Activated CD4-positive, alpha-beta T cell treated with anti-CD3 and anti-CD28 coated beads for 36 hours (primary cell): ENCODE measurements around the gene SNRNP200. TPM values are rescaled to one million over a fixed set of nuclear protein-coding genes. Genes with fewer than 3 reads are reported as not detected.

ENCODE experiments used
- ATAC-seq: fragments of 200-7000 bp; cut with Tn5 transposase; one replicate; pipeline ENCODE4 v1.10.0; 2021; ENCODE audit warnings: mild to moderate bottlenecking, moderate library complexity
- CTCF ChIA-PET: fragments of 350-600 bp; sonication (Branson Sonifier 250); formaldehyde crosslinking; loops from one replicate; lab custom pipeline; 2021; ENCODE audit warnings: antibody characterized with exemption; lab: Charles Lee
- POLR2A ChIA-PET: fragments of 350-600 bp; sonication (Branson Sonifier 250); formaldehyde crosslinking; loops from one replicate; lab custom pipeline; 2021; ENCODE audit warnings: antibody characterized with exemption, inconsistent platforms; lab: Charles Lee
- DNase-seq: peaks from one replicate; pipeline ENCODE4 v3.0.0-alpha.2; 2020
- H3K27ac Mint-ChIP-seq: one replicate; pipeline ENCODE4 v1.8.0; 2021; ENCODE audit warnings: mixed read lengths
- H3K27me3 Mint-ChIP-seq: one replicate; pipeline ENCODE4 v1.8.0; 2021; ENCODE audit warnings: mixed read lengths
- H3K36me3 Mint-ChIP-seq: one replicate; pipeline ENCODE4 v1.8.0; 2021; ENCODE audit warnings: low read depth, mixed read lengths
- H3K4me1 Mint-ChIP-seq: one replicate; pipeline ENCODE4 v1.8.0; 2021; ENCODE audit warnings: mixed read lengths
- H3K4me3 Mint-ChIP-seq: one replicate; pipeline ENCODE4 v1.8.0; 2021; ENCODE audit warnings: mild to moderate bottlenecking, moderate library complexity, mixed read lengths
- H3K9me3 Mint-ChIP-seq: one replicate; pipeline ENCODE4 v1.8.0; 2021; ENCODE audit warnings: low read depth, mixed read lengths
- intact Hi-C, 2 experiments: fragments of 100-400 bp; cut with DNase I in 1 of 2; cut with micrococcal nuclease in 1 of 2; formaldehyde crosslinking; loops; one replicate each; pipeline versions ENCODE4 v1.14.2 to v1.15.1; 2022 to 2024; cut with DNase I, micrococcal nuclease
- total RNA-seq, 2 experiments: library from RNA; stranded (reverse); gene quantifications; one replicate each; pipeline ENCODE4 v1.2.3, GENCODE V29; 2021

The SNRNP200 gene
- total RNA-seq: 100 to 1,000 TPM; 176 to 198 TPM

DNA sequence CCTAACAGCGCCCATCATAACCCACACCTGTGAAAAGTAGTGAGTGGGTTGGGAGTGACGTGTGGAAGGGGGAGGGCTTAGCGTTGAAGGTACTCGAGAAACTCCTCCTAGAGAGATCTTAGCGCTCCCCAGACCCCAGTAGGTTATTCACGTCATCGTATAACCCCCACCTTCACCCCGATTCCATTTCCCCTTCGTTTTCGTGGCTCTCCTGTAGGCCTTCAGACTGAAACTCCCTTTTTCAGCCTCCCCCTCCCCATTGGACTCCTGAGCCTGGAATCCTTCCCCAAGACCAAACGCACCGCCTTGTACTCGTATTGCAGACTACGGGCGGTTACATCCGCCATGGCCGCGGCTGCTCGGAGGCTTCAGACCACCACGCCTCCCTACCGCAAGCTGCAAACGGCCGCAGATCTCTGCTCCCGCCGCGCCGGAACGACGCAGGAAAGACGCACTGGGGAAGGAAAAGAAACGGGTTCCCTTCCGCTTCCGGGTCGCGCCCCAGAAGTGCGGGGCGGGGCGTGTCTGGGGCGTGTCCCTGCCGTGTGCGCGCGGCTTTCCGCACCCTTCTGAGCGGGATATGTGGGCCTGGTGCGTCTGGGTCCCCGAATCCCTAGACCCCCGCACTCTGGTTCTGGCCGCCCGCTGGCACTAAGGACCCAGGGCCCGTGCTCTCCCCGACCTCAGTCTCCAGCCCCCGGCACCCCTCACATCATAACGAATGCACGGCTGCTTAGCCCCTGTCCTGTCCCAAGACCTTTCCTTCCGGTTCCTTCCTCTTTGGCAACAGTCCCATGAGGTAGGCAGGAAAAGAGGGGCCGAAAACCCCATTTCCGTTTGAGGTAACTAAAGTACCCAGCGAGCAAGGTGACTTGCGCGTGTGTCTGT is at the start of gene SNRNP200:
Gene SNRNP200, minus strand, starts transcription at position 456 of the 888 bp plus-strand sequence. Its CDS starts 109 bp downstream, at position 347.
- CTCF ChIA-PET: interaction anchor here (0.6 to 1.7 kb wide), 8 partner anchors 15 to 252 kb away, joined by 3 to 7 read pairs (median 3); partner anchors contain the start of gene ITPRIPL1

DNA sequence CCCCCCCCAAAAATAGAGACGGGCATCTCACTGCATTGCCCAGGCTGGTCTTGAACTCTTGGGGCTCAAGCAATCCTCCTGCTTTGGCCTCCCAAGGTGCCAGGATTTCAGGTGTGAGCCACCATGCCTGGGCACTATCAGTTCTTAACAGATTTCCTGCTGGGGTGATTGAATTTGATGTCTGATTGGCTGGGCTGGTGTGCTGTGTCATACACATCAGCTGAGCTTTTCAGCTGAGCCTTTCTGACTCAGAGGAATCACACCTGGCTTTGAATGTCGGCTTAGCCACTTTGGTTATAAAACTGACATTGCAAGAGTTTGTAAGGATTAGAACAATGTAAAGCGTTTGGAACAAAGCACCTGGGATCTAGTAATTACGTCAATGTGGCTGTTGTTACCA is 49.1 kb upstream of the SNRNP200 start:
- peaks cover 5% of the 10 kb centered on the region for H3K4me1 Mint-ChIP-seq
- peaks cover 64% of the 10 kb centered on the region for H3K36me3 Mint-ChIP-seq
- no peaks in the 10 kb centered on the region for H3K9me3 Mint-ChIP-seq
- no peak for ATAC-seq
- POLR2A ChIA-PET: no interaction called here
- CTCF ChIA-PET: interaction anchor here (1.5 kb wide), 1 partner anchor 9 kb away, joined by 3 read pairs; no protein-coding TSS in a partner anchor
- no peaks in the 10 kb centered on the region for H3K27me3 Mint-ChIP-seq
- H3K27ac Mint-ChIP-seq: no peak overlapping the region
- intact Hi-C loops: no loop called here
- no peak overlapping the region for H3K4me3 Mint-ChIP-seq
- peak; percentile 17 for DNase-seq

More for the DNA sequence above, at the start of gene SNRNP200:
- Mint-ChIP-seq H3K4me3 (peak within 1 kb of the TSS; percentile 100), H3K27ac (peak within 1 kb of the TSS; percentile 99), H3K9me3 (no peaks in the 10 kb centered on the region), H3K27me3 (no peaks in the 10 kb centered on the region), H3K36me3 (peaks cover 41% of the 10 kb centered on the region), H3K4me1 (peaks cover 46% of the 10 kb centered on the region)
- POLR2A ChIA-PET: interaction anchor here (1.6 kb wide), 1 partner anchor 16 kb away, joined by 7 read pairs; no protein-coding TSS in a partner anchor
- intact Hi-C loops: loop anchor here (1.0 to 5.0 kb wide), 12 partner anchors 16 to 511 kb away; partner anchors contain the start of genes CIAO1 (in 2 of the 2), CNNM3 (in 1 of the 2), DUSP2 (in 1 of the 2) and KANSL3 (in 1 of the 2)
- peak; percentile 97 for ATAC-seq
- peak; percentile 96 for DNase-seq

DNA sequence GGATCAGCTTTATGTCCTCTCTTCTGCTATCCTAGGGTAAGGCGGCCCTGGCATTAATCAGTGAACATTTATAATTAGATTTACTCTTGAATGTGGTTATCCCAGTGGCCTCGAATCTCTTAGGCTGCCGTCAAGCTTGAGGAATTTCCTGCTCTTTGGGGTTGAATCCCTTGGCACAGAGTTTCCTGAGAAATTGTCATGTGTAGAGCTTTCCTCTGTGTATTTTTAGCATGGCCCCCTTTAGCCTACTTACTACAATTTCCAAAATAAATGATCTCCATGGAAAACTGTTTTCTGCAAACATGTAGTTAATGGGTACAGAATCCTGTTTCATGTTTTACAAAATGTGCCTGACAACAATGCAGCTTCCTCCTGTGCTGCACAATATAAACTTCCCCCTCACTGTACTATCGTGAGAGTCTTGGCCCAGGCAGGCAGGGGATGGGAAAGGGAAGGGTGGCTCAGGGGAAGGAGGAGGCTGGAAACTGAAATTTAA is 48.3 kb upstream of the SNRNP200 start:
- Mint-ChIP-seq H3K9me3 (no peaks in the 10 kb centered on the region), H3K4me3 (no peak overlapping the region), H3K27ac (no peak overlapping the region), H3K4me1 (no peaks in the 10 kb centered on the region), H3K27me3 (no peaks in the 10 kb centered on the region), H3K36me3 (peaks cover 67% of the 10 kb centered on the region)
- ChIA-PET POLR2A (no interaction called here), CTCF (interaction anchor here (1.1 to 1.5 kb wide), 2 partner anchors 8 to 12 kb away, joined by 3 read pairs; no protein-coding TSS in a partner anchor)
- ATAC-seq: no peak
- no peak for DNase-seq
- intact Hi-C loops: no loop called here

DNA sequence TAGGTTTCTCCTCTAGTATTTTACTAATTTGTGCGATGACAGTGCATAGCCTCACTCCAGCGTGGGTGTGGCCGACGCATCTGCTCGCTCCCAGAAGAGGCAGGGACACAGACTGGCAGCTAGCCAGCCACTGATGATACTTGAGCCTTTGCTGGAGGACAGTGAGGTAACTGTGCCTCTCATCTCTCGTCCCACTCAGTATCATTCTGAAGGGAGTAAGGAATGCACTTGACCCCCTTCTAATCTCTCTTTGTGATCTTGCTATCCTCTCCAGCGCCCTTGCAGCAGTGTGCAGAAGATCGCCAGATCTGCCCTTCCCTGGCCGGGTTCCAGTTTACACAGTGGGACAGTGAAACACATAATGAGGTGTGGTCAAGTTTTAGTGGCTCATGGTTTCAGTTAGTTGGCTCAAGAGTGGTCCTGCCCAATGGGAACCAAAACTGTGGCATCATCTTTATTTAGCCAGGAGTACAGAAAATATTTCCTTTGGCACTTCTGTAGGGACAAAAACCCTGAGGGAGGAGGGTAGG is 47.8 kb upstream of the SNRNP200 start:
- ChIA-PET CTCF (interaction anchor here (1.1 to 1.5 kb wide), 2 partner anchors 8 to 12 kb away, joined by 3 read pairs; no protein-coding TSS in a partner anchor), POLR2A (interaction anchor here (0.5 kb wide), 1 partner anchor 17 kb away, joined by 3 read pairs; no protein-coding TSS in a partner anchor)
- Mint-ChIP-seq H3K4me1 (no peaks in the 10 kb centered on the region), H3K9me3 (no peaks in the 10 kb centered on the region), H3K4me3 (no peak overlapping the region), H3K27me3 (no peaks in the 10 kb centered on the region), H3K27ac (no peak overlapping the region), H3K36me3 (peaks cover 67% of the 10 kb centered on the region)
- intact Hi-C loops: no loop called here
- no peak for DNase-seq
- no peak for ATAC-seq

DNA sequence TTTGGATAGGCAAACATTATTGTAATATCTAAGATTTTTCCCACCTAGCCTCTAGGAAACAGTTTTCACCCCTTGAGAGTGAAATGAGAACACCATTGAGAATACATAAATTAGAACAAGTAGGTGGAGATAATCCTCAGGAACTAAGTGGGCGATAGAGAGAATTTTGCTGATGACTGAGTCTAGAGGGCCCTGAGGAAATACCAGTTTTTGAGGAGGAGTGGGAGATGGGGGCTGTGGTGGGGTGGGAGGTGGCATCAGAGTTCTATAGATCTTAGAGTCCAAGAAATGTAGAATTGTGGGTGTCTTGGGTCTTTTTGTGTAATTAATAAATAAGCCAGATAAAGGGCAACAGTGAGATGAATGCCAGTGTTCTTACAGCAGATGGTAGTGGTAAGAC is 42.0 kb upstream of the SNRNP200 start:
- ChIA-PET POLR2A (no interaction called here), CTCF (no interaction called here)
- no peak for DNase-seq
- Mint-ChIP-seq H3K27ac (no peak overlapping the region), H3K27me3 (no peaks in the 10 kb centered on the region), H3K4me3 (no peak overlapping the region), H3K9me3 (no peaks in the 10 kb centered on the region), H3K4me1 (peaks cover 19% of the 10 kb centered on the region), H3K36me3 (peaks cover 78% of the 10 kb centered on the region)
- no peak for ATAC-seq
- intact Hi-C loops: no loop called here

DNA sequence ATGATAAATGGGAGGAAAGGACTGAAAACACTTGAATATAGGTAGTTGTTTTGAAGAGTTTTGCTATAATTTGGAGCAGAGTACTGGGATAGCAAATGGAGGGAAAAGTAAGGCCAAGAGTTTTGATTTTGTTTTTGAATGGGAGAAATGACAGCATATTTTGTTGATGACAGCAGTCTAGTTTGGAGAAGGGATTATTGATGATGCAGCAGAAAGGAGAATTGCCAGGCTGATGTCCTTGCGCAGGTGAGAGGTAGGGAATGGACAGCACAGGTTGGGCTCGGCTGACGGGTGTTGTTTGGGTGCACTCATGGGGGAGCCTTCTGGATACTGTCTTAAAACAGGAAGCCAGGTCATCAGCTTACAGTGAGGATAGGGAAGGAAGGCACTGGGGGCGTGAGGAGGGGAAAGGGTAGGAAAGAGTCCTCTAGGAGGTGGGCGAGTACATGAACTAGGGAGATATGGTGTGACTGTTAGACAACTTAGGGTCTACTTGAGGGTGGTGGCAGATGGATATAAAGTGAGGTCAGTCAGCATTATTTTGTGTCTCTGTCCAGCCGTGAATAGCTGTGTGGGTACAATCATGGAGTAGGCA is 40.6 kb upstream of the SNRNP200 start:
- Mint-ChIP-seq H3K4me3 (no peak overlapping the region), H3K27me3 (no peaks in the 10 kb centered on the region), H3K36me3 (peaks cover 80% of the 10 kb centered on the region), H3K27ac (no peak overlapping the region), H3K9me3 (no peaks in the 10 kb centered on the region), H3K4me1 (peaks cover 34% of the 10 kb centered on the region)
- no peak for DNase-seq
- intact Hi-C loops: loop anchor here in 1 of 2 experiments (2.0 kb wide), 1 partner anchor 23 kb away; no protein-coding TSS in a partner anchor
- ChIA-PET CTCF (interaction anchor here (0.6 to 0.8 kb wide), 3 partner anchors 8 to 208 kb away, joined by 3 read pairs; no protein-coding TSS in a partner anchor), POLR2A (no interaction called here)
- ATAC-seq: no peak

DNA sequence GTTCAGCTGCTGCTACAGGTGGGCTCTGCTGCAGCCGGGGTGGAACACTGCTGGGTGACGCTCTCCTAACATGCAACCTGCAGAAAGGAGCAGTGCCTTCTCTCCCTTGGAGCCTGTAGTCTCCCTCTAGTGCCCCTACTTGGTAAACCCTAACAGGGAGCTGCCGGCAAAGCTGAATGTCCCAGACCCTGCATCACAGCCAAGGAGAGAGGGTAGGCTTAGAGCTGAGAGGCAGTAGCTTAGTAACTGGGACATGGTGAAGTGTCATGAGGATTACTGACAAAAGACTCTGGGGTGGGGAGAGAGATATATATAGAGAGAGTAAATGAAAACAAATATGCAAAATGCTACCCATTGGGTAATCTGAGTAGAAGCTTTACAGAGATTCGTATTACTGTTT is 40.1 kb upstream of the SNRNP200 start:
- H3K27me3 Mint-ChIP-seq: no peaks in the 10 kb centered on the region
- no peaks in the 10 kb centered on the region for H3K9me3 Mint-ChIP-seq
- POLR2A ChIA-PET: interaction anchor here (1.0 kb wide), 1 partner anchor 9 kb away, joined by 4 read pairs; no protein-coding TSS in a partner anchor
- DNase-seq (peak; percentile 15), ATAC-seq (no peak)
- CTCF ChIA-PET: interaction anchor here (0.6 to 0.8 kb wide), 3 partner anchors 8 to 209 kb away, joined by 3 to 4 read pairs (median 3); no protein-coding TSS in a partner anchor
- intact Hi-C loops: loop anchor here in 1 of 2 experiments (2.0 kb wide), 1 partner anchor 23 kb away; no protein-coding TSS in a partner anchor
- peaks cover 39% of the 10 kb centered on the region for H3K4me1 Mint-ChIP-seq
- H3K4me3 Mint-ChIP-seq: no peak overlapping the region
- H3K27ac Mint-ChIP-seq: no peak overlapping the region
- peaks cover 78% of the 10 kb centered on the region for H3K36me3 Mint-ChIP-seq

DNA sequence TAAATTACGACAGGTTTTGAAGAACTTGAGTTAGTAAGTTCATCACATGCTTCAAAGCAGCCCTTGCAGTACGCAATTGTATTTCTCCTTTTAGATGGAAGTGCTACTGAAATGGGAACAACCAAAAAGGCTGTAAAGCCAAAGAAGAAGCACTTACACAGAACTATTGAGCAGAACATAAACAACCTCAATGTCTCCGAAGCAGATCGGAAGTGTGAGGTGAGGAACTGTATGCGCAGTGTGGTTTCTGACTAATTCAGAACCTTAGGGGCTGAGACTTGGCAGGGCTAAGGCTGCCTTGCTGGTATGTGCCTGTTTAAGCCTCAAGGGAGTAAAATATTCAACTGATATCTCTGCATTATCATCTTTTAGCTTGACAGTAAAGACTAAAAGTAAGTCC is 38.7 kb upstream of the SNRNP200 start:
- Mint-ChIP-seq H3K36me3 (peaks cover 74% of the 10 kb centered on the region), H3K27ac (peak overlapping the region; percentile 55), H3K27me3 (no peaks in the 10 kb centered on the region), H3K4me3 (no peak overlapping the region), H3K9me3 (no peaks in the 10 kb centered on the region), H3K4me1 (peaks cover 46% of the 10 kb centered on the region)
- intact Hi-C loops: loop anchor here in 1 of 2 experiments (2.0 to 5.0 kb wide), 3 partner anchors 21 to 183 kb away; partner anchors contain the start of genes CIAO1 and TMEM127
- peak; percentile 74 for ATAC-seq
- peak; percentile 56 for DNase-seq
- POLR2A ChIA-PET: interaction anchor here (0.8 kb wide), 1 partner anchor 193 kb away, joined by 4 read pairs; the partner anchor contains the start of gene ARID5A
- CTCF ChIA-PET: interaction anchor here (0.6 to 1.2 kb wide), 4 partner anchors 8 to 152 kb away, joined by 3 to 7 read pairs (median 4); partner anchors contain the start of gene NCAPH

DNA sequence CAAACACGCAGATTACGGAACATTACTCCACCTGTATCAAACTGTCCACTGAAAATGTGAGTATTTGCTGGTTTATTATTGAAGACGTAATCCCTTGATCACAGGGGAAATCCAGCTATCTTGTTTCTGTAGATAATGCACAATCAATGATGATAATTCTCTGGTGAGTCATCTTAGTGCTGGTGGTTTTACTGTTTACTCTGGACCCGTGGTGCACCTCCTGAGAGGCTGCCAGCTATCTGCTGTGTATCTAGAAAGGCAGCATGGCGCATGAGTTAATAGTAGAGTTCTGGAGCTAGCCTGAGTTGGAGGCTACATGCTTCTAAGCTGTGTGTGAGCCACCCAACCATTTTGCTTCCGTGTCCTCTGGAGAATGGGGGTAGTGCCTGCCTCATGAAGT is 36.7 kb upstream of the SNRNP200 start:
- ChIA-PET CTCF (interaction anchor here (0.7 to 1.1 kb wide), 3 partner anchors 12 to 36 kb away, joined by 3 read pairs; partner anchors contain the start of gene SNRNP200), POLR2A (interaction anchor here (0.6 to 1.2 kb wide), 3 partner anchors 16 to 424 kb away, joined by 3 to 5 read pairs (median 4); no protein-coding TSS in a partner anchor)
- Mint-ChIP-seq H3K4me3 (no peak overlapping the region), H3K36me3 (peaks cover 71% of the 10 kb centered on the region), H3K27ac (peak overlapping the region; percentile 62), H3K4me1 (peaks cover 53% of the 10 kb centered on the region), H3K27me3 (no peaks in the 10 kb centered on the region), H3K9me3 (no peaks in the 10 kb centered on the region)
- intact Hi-C loops: loop anchor here in 1 of 2 experiments (5.0 kb wide), 2 partner anchors 75 to 185 kb away; partner anchors contain the start of genes CIAO1 and TMEM127
- DNase-seq (peak; percentile 62), ATAC-seq (peak; percentile 69)

DNA sequence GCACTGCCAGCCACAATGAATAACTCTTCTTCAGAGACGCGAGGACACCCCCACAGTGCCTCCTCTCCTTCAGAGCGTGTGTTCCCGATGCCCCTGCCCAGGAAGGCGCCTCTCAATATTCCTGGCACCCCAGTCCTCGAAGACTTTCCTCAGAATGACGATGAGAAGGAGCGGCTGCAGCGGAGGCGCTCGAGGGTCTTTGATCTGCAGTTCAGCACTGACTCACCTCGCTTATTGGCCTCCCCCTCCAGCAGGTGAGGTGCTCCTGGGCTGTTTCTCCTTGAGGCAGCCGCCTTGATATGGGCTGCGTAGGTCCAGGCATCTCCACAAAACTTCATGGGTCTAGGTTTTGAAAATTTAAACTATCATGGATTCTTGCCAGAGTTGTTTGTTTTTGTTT is 36.3 kb upstream of the SNRNP200 start:
- intact Hi-C loops: loop anchor here in 1 of 2 experiments (5.0 kb wide), 2 partner anchors 74 to 186 kb away; partner anchors contain the start of genes CIAO1 and TMEM127
- H3K4me3 Mint-ChIP-seq: peak overlapping the region; percentile 26
- no peaks in the 10 kb centered on the region for H3K9me3 Mint-ChIP-seq
- ChIA-PET POLR2A (interaction anchor here (0.6 to 1.2 kb wide), 3 partner anchors 17 to 425 kb away, joined by 3 to 5 read pairs (median 4); no protein-coding TSS in a partner anchor), CTCF (interaction anchor here (0.7 to 1.1 kb wide), 3 partner anchors 12 to 36 kb away, joined by 3 read pairs; partner anchors contain the start of gene SNRNP200)
- ATAC-seq (no peak), DNase-seq (no peak)
- peaks cover 70% of the 10 kb centered on the region for H3K36me3 Mint-ChIP-seq
- no peaks in the 10 kb centered on the region for H3K27me3 Mint-ChIP-seq
- H3K27ac Mint-ChIP-seq: peak overlapping the region; percentile 89
- peaks cover 56% of the 10 kb centered on the region for H3K4me1 Mint-ChIP-seq
